Mucosa of gallbladder (tissue), 1 donor: Measurements from ENCODE around the gene BORCS8. TPM values are rescaled to one million over a fixed set of nuclear protein-coding genes. Genes with fewer than 3 reads are reported as not detected.
A peak's percentile ranks its signal among the peaks of the same experiment; 100 is the strongest.
"Not testable (repeated sequence)": the region's sequence is repeated elsewhere in the genome, so short reads cannot be mapped to it uniquely, and the experiment has no call there.

Experiments used
- DNase-seq: peaks from one replicate; pipeline ENCODE4 v3.0.0-alpha.2; 2020; ENCODE audit warnings: low spot score
- total RNA-seq: library from RNA; stranded (reverse); gene quantifications from one replicate; pipeline ENCODE4 v1.2.1, GENCODE V29; 2021
- donor health status: DM: no; HTN: no; CAD: no.

Gene BORCS8
- total RNA-seq, 1 donor from 2014 or later, result 29.8 TPM

DNA sequence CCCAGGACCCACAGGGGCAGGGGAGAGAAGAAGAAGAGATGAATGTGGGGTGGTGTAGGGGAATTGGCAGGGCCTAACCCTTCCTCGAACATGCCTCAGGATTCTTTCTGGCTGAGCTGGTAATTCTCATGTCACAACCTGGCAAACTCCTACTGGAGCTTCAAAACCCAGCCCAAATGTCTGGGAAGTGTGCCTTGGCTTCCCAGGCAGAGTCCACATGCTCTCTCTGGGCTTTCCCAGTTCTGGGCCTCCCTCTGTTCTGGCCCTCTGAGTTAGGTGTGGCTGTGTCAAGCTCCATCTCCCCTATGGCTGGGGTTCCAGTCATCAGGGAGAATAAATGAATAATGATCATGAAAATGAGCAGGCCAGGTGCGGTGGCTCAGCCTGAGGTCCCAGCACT lies 42.5 kb downstream of the BORCS8 start:
- no peak for DNase-seq

DNA sequence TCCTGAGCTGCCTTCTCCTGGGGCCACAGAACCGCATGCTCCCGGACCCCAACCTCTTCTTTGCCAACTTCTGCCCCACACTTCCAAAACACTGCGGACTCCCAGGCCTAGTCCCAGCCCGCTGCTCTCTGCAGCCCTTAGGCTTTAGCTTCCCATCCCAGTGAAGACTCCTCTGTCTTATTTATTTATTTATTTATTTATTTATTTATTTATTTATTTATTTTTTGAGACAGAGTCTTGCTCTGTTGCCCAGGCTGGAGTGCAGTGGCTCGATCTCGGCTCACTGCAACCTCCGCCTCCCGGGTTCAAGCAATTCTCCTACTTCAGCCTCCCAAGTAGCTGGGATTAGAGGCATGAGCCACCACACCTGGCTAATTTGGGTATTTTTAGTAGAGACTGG lies 43.4 kb downstream of the BORCS8 start:
- not testable (repeated sequence) for DNase-seq

DNA sequence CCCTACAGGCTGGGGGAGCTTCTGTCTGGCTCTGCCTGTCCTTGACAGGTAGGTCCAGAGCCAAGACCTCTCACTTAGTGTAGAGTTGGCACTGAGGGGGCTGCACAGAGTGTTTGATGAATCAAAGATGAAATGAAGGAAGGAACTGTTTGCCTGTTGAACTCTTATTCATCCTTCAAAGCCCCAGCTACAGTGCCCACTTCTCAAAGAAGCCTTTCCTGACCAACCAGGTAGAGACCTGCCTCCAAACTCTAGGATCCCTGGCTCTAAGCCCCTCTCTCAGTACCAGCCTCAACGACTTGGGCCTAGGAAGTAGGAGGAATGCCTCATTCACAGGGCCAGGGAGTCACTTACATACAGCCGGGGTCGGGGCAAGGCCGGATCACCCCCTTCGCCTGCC lies 44.6 kb downstream of the BORCS8 start:
- no peak for DNase-seq

DNA sequence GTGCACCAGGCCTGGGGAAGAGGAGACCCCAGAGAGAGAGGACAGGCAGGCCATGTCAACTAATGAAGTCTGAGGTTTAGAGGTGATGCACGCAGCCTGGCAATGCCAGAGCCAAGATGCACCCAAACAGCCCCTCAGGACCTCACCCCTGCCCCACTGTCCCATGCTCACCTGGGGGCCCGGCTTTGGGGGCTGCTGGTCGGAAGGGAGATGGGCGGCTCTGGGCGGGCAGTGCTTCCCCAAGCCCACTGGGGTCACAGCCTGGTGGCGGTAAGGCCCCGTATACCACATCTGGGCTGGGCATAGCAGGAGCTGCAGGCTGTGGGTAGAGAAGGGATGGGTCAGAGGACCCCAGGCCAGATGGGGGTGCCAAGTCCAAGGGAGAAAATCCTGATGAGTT lies 45.1 kb downstream of the BORCS8 start:
- DNase-seq, result no peak

DNA sequence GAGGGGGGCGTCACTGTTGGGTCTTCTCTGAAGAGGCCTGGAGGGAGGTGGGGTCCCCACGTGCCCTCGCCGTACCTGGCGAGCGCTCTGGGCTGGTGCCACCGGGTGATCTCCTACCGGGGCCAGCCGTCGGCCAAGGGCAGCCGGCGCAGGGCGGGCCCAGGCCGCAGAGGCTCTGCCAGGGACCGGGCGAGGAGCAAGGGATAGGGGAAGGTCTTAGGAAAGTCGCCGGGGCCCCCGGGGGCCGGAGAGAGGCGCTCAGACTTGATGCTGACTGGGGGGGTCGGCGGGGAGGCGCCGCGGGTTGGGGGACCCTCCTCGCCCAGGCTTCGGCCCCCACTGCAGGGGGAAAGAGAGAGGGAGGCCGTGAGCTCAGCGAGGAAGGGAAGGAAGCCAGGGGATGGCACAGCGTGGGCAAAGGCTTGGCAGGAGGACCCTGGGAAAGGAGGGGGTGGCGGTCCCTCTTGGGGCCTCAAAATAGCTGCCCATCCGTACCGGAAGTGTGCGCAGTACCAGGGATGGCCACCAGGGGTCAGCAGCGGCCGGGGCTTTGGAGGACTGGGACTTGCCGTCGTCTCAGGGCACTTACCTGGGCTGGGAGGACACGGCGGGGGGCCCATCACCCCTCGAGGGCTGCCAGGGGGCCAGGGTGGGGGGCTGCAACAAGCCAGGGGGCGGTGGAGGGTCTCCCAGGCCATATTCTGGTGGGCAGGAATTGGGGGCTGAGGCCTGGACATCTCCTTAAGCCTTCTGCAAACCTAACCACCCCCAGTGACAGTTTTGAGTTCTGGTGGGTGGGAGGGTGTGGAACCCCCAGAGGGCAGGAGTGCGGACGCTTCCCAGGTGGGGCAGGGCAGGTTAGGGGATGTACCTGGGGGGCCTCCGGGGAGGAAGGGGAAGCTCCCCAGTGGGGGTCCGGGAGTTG lies 46.0 kb downstream of the BORCS8 start:
- peak; percentile 78 for DNase-seq

DNA sequence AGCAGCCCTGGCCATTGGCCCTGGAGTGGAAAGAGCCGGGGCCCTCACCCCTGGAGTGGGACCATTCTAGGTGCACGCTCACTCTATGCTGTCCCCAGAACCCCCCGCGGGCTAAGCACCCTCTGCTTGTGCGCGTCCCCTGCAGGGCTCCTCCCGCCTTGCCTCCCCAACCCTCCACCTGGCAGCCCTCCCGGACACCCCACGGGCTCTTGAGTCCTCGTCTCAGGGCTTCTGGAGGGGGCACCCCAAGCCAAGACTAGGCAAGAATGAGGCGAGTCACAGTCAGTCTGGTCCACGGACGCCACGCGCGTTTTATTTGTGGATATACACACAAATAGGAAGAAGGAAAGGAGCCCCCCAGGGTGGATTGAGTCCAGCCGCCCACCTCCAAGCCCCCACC lies 46.7 kb downstream of the BORCS8 start:
- no peak for DNase-seq

DNA sequence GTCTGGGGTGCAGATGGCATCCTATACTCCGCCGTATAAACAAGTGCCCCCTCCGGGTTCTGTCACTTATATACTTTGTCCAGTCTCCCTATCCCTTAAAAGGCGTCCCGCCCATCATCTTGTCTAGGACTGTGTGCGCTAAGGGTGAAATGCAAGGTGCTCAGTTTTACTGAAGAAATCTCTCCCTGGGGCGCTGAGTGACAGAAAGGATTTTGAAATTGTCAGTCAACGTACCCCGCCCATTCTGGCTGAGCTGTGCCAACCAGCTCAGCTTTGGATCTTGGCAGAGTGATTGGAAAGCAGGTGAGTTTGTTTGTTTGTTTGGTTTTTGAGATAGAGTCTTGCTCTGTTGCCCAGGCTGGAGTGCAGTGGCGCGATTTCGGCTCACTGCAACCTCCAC lies 49.6 kb downstream of the BORCS8 start:
- no peak for DNase-seq

DNA sequence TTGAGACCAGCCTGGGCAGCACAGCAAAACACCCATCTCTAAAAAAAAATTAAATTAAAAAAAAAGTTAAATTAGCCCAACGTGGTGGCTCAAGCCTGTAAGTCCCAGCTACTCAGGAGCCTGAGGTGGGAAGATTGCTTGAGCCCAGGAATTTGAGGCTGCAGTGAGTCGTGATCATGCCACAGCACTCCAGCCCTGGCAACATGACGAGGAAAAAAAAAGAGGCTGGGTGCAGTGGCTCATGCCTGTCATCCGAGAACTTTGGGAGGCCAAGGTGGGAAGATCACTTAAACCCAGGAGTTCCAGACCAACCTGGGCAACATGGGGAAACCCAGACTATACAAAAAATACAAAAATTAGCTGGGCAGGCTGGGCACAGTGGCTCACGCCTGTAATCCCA lies 51.5 kb downstream of the BORCS8 start:
- no peak for DNase-seq

DNA sequence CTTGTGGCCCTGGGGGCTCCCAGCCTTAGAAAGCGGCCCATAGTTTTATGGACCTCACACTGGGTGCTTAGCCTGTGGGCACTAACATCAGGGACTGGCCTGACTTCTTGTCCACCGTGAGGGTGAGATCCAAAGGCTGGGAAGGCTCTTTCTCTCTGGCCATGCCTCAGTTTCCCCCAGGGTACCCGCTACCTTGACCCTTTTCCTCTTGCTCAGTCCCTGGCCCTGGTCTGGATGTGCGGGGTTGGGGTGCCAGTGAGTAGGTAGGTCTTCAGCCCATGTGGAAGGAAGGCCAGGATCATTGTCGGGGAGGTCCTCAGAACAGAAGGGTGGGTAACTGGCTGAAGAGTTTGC lies 52.1 kb downstream of the BORCS8 start:
- DNase-seq, result no peak

DNA sequence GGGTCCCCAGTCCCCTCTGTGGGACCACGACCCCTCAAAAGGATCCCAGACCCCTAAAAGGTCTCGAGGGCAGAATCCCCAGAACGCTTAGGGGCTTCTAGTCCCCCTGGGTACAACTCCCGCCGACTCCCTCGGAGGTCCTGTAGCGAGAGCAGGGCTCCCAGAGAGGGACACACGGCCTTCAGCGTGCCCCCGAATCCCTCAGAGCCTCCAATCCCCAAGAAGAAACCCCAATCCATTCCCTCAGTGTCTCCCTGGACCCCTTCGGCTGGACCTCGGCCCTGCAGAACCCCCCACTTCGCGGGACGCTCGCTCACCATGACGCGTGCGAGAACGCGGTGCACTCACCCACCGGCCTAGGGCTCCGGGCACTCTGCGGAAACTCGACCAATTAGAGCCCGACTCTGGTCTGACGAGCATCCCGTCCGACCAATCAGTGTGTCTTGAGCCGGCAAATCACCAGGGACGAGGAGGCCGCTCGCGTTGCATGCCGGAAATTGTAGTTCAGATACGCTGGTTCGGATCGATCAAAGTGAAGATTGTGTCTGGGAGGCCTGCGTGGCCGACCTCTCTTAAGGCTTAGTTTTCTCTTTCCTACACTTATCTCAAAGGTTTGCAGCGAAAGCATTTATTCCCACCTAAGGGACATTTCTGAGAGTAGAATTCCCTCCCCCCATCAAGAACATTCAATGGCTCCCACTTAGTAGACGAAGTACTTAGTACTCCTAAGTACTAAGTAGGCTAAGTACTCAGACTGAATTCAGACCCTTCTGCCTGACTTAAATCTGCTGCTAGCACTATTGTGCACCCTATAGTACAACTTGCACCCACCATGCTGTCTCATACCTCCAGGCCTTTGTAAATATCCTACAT lies 53.6 kb downstream of the BORCS8 start, which contains the start of gene TMEM161A:
TMEM161A (minus strand) TSS at position 370 of the 873 bp plus-strand sequence; CDS start at position 320, 50 bp downstream.
- peak; percentile 99 for DNase-seq

DNA sequence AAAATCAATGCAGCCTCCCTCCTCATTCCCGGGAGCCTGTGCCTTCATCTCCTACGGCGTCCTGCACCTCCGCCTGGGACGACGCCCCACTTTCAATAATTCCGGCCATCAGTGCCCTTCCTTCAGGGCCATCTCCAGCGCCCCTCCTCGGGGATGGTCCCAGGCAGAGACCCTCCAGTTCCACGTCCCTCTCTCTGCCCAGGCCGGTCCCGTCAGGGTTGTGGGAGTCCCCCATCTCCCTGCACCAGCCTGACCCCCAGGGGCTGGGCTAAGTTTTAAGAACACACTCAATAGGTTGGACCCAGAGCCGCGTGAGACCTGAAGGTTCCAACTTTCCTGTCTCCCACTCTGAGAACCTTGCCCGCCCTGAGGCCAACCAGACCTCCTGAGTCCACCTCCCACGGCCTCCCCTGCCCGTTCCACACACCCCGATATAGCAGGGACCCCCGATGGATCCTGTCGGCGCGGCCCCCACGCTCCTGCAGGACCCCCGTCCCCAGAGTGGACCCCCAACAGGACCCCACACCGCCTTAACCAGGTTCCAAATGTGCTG lies 54.3 kb downstream of the BORCS8 start:
- no peak for DNase-seq

DNA sequence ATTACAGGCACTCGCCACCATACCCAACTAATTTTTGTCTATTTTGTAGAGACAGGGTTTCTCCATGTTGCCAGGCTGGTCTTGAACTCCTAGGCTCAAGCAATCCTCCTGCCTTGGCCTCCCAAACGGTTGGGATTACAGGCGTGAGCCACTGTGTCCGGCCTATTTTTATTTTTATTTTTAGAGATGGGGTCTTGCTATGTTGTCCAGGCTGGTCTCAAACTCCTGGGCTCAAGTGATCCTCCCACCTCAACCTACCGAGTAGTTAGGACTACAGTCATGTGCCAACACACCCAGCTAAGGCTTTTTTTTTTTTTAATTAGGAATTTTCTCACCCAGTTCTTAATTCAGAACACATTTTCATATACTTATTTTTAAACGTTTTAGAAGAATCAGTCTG lies 56.2 kb downstream of the BORCS8 start:
- not testable (repeated sequence) for DNase-seq

DNA sequence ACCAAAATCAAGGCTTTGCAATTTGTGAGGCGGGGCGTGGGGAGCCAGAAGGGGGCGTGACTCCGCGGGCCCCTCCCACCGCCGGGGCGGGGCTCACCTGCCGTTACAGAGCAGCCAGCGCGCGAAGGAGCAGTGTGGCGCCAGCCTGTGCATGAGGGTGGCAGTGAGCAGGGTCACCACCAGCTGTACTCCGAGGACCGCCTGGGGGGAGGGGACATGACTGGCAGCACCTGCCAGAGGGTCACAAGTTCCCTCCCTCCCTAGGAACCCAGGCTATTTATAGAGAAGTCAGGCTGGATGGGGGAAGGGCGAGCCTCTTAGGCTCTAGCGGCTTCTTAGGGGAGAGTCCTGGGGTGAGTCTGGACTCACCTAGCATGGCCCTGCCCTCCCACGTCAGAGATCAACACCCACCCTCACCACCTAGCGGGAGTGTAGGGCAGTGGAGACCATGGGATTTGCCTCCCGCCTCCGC lies 57.2 kb downstream of the BORCS8 start:
- no peak for DNase-seq

DNA sequence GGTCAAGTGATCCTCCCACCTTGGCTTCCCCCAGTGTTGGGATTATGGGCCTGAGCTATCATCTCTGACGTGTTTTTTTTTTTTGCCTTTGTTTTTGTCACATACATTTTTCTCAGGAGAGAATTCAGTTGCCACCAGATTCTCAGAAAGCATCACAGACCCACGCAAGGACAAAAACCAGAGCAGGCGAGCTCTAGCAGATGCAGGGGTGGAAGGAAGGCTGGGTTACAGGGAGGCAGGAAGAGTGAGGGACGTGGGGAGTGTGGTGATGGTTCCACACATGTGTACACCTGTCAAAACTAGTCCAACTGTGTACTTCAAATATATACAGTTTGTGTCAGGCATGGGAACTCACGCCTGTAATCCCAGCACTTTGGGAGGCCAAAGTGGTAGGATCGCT lies 58.0 kb downstream of the BORCS8 start:
- DNase-seq, result no peak

DNA sequence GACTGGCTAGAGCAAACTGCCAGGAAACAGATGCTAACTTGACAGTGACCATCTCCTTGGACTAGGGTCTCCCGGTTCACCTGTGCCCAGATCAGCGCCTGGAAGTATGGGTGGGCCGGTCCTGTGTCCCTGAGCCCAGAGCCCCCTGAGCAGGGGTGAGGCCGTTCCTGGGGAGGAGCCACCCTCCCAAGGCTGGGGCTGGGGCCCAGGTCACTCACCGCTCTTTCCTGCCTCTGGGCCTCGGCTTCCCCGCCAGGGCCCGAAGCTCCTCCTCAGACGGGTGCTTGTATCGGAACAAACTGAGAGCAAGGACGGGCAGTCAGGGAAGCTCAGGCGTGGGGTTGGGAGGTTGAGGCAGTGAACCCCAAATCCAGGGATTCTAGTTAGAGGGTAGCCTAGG lies 59.0 kb downstream of the BORCS8 start:
- DNase-seq, result no peak

DNA sequence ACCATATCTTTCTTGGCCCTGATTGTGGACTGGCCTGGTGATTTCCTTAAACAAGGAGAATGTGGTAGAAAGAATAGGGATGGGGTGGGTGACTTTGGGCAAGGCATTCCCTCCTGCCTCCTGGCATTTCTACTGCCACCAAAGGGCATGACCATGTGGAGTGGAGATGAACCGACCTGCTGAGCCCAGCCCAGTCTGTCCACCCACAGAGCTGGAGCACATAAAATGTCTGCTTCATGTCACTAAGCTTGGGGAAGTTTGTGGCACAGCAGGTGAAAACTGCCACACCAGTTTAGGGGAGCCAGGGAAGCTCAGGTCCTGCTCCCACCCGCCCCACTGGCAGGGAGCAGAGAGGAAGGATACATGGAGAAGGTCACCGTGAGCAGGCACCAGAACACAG lies 60.0 kb downstream of the BORCS8 start:
- DNase-seq, result no peak

Other genes with a start within 250 kb of the BORCS8 start
- 69.8 TPM for gene SUGP2, start 158.6 kb downstream of the BORCS8 start, total RNA-seq
- gene ARMC6, start 158.5 kb downstream of the BORCS8 start, total RNA-seq, result 19.5 TPM
- 10.5 TPM for gene SLC25A42, start 128.2 kb downstream of the BORCS8 start, total RNA-seq
- gene TMEM161A, start 53.7 kb downstream of the BORCS8 start, total RNA-seq, result 33.2 TPM
- 4.3 TPM for gene MEF2B, start 21.9 kb downstream of the BORCS8 start, total RNA-seq
- gene RFXANK, start 106 bp upstream of the BORCS8 start, total RNA-seq, result 64.7 TPM
- 12.9 TPM for gene NR2C2AP, start 11.3 kb upstream of the BORCS8 start, total RNA-seq
- not detected for gene NCAN, start 19.8 kb upstream of the BORCS8 start, total RNA-seq
- gene TM6SF2, start 81.1 kb upstream of the BORCS8 start, total RNA-seq, result 1.8 TPM
- 53.1 TPM for gene SUGP1, start 128.4 kb upstream of the BORCS8 start, total RNA-seq
- 70.1 TPM for gene MAU2, start 128.7 kb upstream of the BORCS8 start, total RNA-seq
- 110 TPM for gene GATAD2A, start 213.5 kb upstream of the BORCS8 start, total RNA-seq